Measurements from ENCODE around the gene MOCOS.

GRCh38 chr18:36179562-36180355, 7.5 kb upstream of the MOCOS start:
- TF ChIP-seq EZH2 (IDR thresholded peaks at IDR 0.05; ENCODE audit: borderline replicate concordance, insufficient read depth, low read depth, low read length, poor library complexity, severe bottlenecking) (no peak), CTCF (IDR thresholded peaks at IDR 0.05) (no peak)
